ENCODE data around the gene MECR.

MECR gene

GRCh38 chr1:29164588-29164987, 66.1 kb downstream of the MECR start:
- 100% methylated on average over 1 of the region's 4 CpGs for WGBS (ENCODE audit: insufficient coverage)
- H3K36me3 ChIP-seq (ENCODE audit: control insufficient read depth in 4 of 4, insufficient read depth in 4 of 4, low read length in 3 of 4) = peaks cover 21 to 80% (median 43%) of the 10 kb centered on the region in 4 experiments
- H3K4me1 ChIP-seq (ENCODE audit: control extremely low read depth in 1 of 4, control insufficient read depth in 4 of 4, insufficient read depth in 4 of 4, low read length in 3 of 4) = no peaks in the 10 kb centered on the region
- H3K4me3 ChIP-seq (ENCODE audit: control insufficient read depth in 1 of 7, extremely low read depth in 1 of 7, insufficient read depth in 4 of 7, low read depth in 2 of 7, low read length in 6 of 7) = no peak overlapping the region
- H3K27me3 ChIP-seq (replicated peaks in 2 of 5; ENCODE audit: control insufficient read depth in 4 of 5, insufficient read depth in 5 of 5, low read length in 4 of 5) = no peaks in the 10 kb centered on the region
- no peak for DNase-seq
- no peaks in the 10 kb centered on the region for H3K9me3 ChIP-seq (ENCODE audit: control extremely low read depth in 1 of 5, control insufficient read depth in 4 of 5, insufficient read depth in 2 of 5, low read depth in 1 of 5, low read length in 4 of 5)
- ChIA-PET POLR2A (no interaction called here), CTCF (interaction anchor here (1.2 to 1.8 kb wide), 2 partner anchors 17 to 32 kb away, joined by 3 to 4 read pairs; partner anchors contain the start of gene SRSF4)
- H3K27ac ChIP-seq (ENCODE audit: insufficient read depth in 1 of 2, low read depth in 1 of 2, low read length in 2 of 2, poor library complexity in 1 of 2, severe bottlenecking in 2 of 2) = no peak overlapping the region

GRCh38 chr1:29162476-29163138, 68.1 kb downstream of the MECR start:
- 96% methylated on average over 8 of the region's 9 CpGs for WGBS (ENCODE audit: insufficient coverage)
- POLR2A ChIA-PET = no interaction called here
- peak overlapping the region in 1 of 2 experiments; percentile 30 for H3K27ac ChIP-seq (ENCODE audit: insufficient read depth in 1 of 2, low read depth in 1 of 2, low read length in 2 of 2, poor library complexity in 1 of 2, severe bottlenecking in 2 of 2)
- peaks cover 19 to 85% (median 55%) of the 10 kb centered on the region in 4 experiments for H3K36me3 ChIP-seq (ENCODE audit: control insufficient read depth in 4 of 4, insufficient read depth in 4 of 4, low read length in 3 of 4)
- no peak overlapping the region for H3K4me3 ChIP-seq (ENCODE audit: control insufficient read depth in 1 of 7, extremely low read depth in 1 of 7, insufficient read depth in 4 of 7, low read depth in 2 of 7, low read length in 6 of 7)
- no peak for DNase-seq
- no peaks in the 10 kb centered on the region for H3K9me3 ChIP-seq (ENCODE audit: control extremely low read depth in 1 of 5, control insufficient read depth in 4 of 5, insufficient read depth in 2 of 5, low read depth in 1 of 5, low read length in 4 of 5)
- no peaks in the 10 kb centered on the region for H3K27me3 ChIP-seq (replicated peaks in 2 of 5; ENCODE audit: control insufficient read depth in 4 of 5, insufficient read depth in 5 of 5, low read length in 4 of 5)
- H3K4me1 ChIP-seq (ENCODE audit: control extremely low read depth in 1 of 4, control insufficient read depth in 4 of 4, insufficient read depth in 4 of 4, low read length in 3 of 4) = no peaks in the 10 kb centered on the region
- CTCF ChIA-PET = interaction anchor here (0.8 to 1.8 kb wide), 3 partner anchors 16 to 34 kb away, joined by 3 to 4 read pairs (median 3); partner anchors contain the start of gene SRSF4

- peak overlapping the region in 1 of 2 experiments; percentile 30 for H3K27ac ChIP-seq (ENCODE audit: insufficient read depth in 1 of 2, low read depth in 1 of 2, low read length in 2 of 2, poor library complexity in 1 of 2, severe bottlenecking in 2 of 2)
- 100% methylated on average over 1 of the region's 4 CpGs for WGBS (ENCODE audit: insufficient coverage)
- DNase-seq = no peak
- no peaks in the 10 kb centered on the region for H3K27me3 ChIP-seq (replicated peaks in 2 of 5; ENCODE audit: control insufficient read depth in 4 of 5, insufficient read depth in 5 of 5, low read length in 4 of 5)
- H3K4me3 ChIP-seq (ENCODE audit: control insufficient read depth in 1 of 7, extremely low read depth in 1 of 7, insufficient read depth in 4 of 7, low read depth in 2 of 7, low read length in 6 of 7) = no peak overlapping the region
- no peaks in the 10 kb centered on the region for H3K4me1 ChIP-seq (ENCODE audit: control extremely low read depth in 1 of 4, control insufficient read depth in 4 of 4, insufficient read depth in 4 of 4, low read length in 3 of 4)
- peaks cover 20 to 88% (median 59%) of the 10 kb centered on the region in 4 experiments for H3K36me3 ChIP-seq (ENCODE audit: control insufficient read depth in 4 of 4, insufficient read depth in 4 of 4, low read length in 3 of 4)
- CTCF ChIA-PET = interaction anchor here (0.8 kb wide), 1 partner anchor 20 kb away, joined by 3 read pairs; the partner anchor contains the start of gene SRSF4
- POLR2A ChIA-PET = no interaction called here
- no peaks in the 10 kb centered on the region for H3K9me3 ChIP-seq (ENCODE audit: control extremely low read depth in 1 of 5, control insufficient read depth in 4 of 5, insufficient read depth in 2 of 5, low read depth in 1 of 5, low read length in 4 of 5)
These were observed 68.7 kb downstream of the MECR start for GRCh38 chr1:29162025-29162424.

GRCh38 chr1:29159773-29160172, 71.0 kb downstream of the MECR start:
- WGBS (ENCODE audit: insufficient coverage) = 92% methylated on average over 2 of the region's 3 CpGs

GRCh38 chr1:29157269-29157601, 73.5 kb downstream of the MECR start:
- POLR2A ChIA-PET = interaction anchor here (0.6 kb wide), 1 partner anchor 272 kb away, joined by 3 read pairs; no protein-coding TSS in a partner anchor
- CTCF ChIA-PET = interaction anchor here (1.7 kb wide), 1 partner anchor 41 kb away, joined by 4 read pairs; no protein-coding TSS in a partner anchor
- Histone ChIP-seq H3K27ac (ENCODE audit: insufficient read depth in 1 of 2, low read depth in 1 of 2, low read length in 2 of 2, poor library complexity in 1 of 2, severe bottlenecking in 2 of 2) (peak overlapping the region in 1 of 2 experiments; percentile 52), H3K4me3 (ENCODE audit: control insufficient read depth in 1 of 7, extremely low read depth in 1 of 7, insufficient read depth in 4 of 7, low read depth in 2 of 7, low read length in 6 of 7) (no peak overlapping the region), H3K9me3 (ENCODE audit: control extremely low read depth in 1 of 5, control insufficient read depth in 4 of 5, insufficient read depth in 2 of 5, low read depth in 1 of 5, low read length in 4 of 5) (no peaks in the 10 kb centered on the region), H3K4me1 (ENCODE audit: control extremely low read depth in 1 of 4, control insufficient read depth in 4 of 4, insufficient read depth in 4 of 4, low read length in 3 of 4) (no peaks in the 10 kb centered on the region), H3K27me3 (replicated peaks in 2 of 5; ENCODE audit: control insufficient read depth in 4 of 5, insufficient read depth in 5 of 5, low read length in 4 of 5) (no peaks in the 10 kb centered on the region), H3K36me3 (ENCODE audit: control insufficient read depth in 4 of 4, insufficient read depth in 4 of 4, low read length in 3 of 4) (peaks cover 6 to 87% (median 62%) of the 10 kb centered on the region in 4 experiments)
- DNase-seq = no peak
- 100% methylated on average over 3 of the region's 3 CpGs for WGBS (ENCODE audit: insufficient coverage)

More at GRCh38 chr1:29159773-29160172, 71.0 kb downstream of the MECR start:
- H3K27me3 ChIP-seq (replicated peaks in 2 of 5; ENCODE audit: control insufficient read depth in 4 of 5, insufficient read depth in 5 of 5, low read length in 4 of 5) = no peaks in the 10 kb centered on the region
- H3K4me1 ChIP-seq (ENCODE audit: control extremely low read depth in 1 of 4, control insufficient read depth in 4 of 4, insufficient read depth in 4 of 4, low read length in 3 of 4) = no peaks in the 10 kb centered on the region
- POLR2A ChIA-PET = interaction anchor here (0.5 kb wide), 1 partner anchor 16 kb away, joined by 3 read pairs; no protein-coding TSS in a partner anchor
- no peak overlapping the region for H3K4me3 ChIP-seq (ENCODE audit: control insufficient read depth in 1 of 7, extremely low read depth in 1 of 7, insufficient read depth in 4 of 7, low read depth in 2 of 7, low read length in 6 of 7)
- DNase-seq = no peak
- H3K36me3 ChIP-seq (ENCODE audit: control insufficient read depth in 4 of 4, insufficient read depth in 4 of 4, low read length in 3 of 4) = peaks cover 8 to 87% (median 52%) of the 10 kb centered on the region in 4 experiments
- H3K9me3 ChIP-seq (ENCODE audit: control extremely low read depth in 1 of 5, control insufficient read depth in 4 of 5, insufficient read depth in 2 of 5, low read depth in 1 of 5, low read length in 4 of 5) = no peaks in the 10 kb centered on the region
- CTCF ChIA-PET = interaction anchor here (0.7 to 1.7 kb wide), 2 partner anchors 35 to 43 kb away, joined by 4 to 8 read pairs; no protein-coding TSS in a partner anchor
- H3K27ac ChIP-seq (ENCODE audit: insufficient read depth in 1 of 2, low read depth in 1 of 2, low read length in 2 of 2, poor library complexity in 1 of 2, severe bottlenecking in 2 of 2) = no peak overlapping the region

- Histone ChIP-seq H3K36me3 (ENCODE audit: control insufficient read depth in 4 of 4, insufficient read depth in 4 of 4, low read length in 3 of 4) (peaks cover 6 to 84% (median 65%) of the 10 kb centered on the region in 4 experiments), H3K27ac (ENCODE audit: insufficient read depth in 1 of 2, low read depth in 1 of 2, low read length in 2 of 2, poor library complexity in 1 of 2, severe bottlenecking in 2 of 2) (peak overlapping the region in 1 of 2 experiments; percentile 81), H3K9me3 (ENCODE audit: control extremely low read depth in 1 of 5, control insufficient read depth in 4 of 5, insufficient read depth in 2 of 5, low read depth in 1 of 5, low read length in 4 of 5) (no peaks in the 10 kb centered on the region), H3K4me3 (ENCODE audit: control insufficient read depth in 1 of 7, extremely low read depth in 1 of 7, insufficient read depth in 4 of 7, low read depth in 2 of 7, low read length in 6 of 7) (no peak overlapping the region), H3K27me3 (replicated peaks in 2 of 5; ENCODE audit: control insufficient read depth in 4 of 5, insufficient read depth in 5 of 5, low read length in 4 of 5) (no peaks in the 10 kb centered on the region), H3K4me1 (ENCODE audit: control extremely low read depth in 1 of 4, control insufficient read depth in 4 of 4, insufficient read depth in 4 of 4, low read length in 3 of 4) (no peaks in the 10 kb centered on the region)
- 91% methylated on average over 10 of the region's 10 CpGs for WGBS (ENCODE audit: insufficient coverage)
- peak in 1 of 3 donors; percentile 39 for DNase-seq
- ChIA-PET CTCF (interaction anchor here (0.6 to 1.7 kb wide), 2 partner anchors 41 to 114 kb away, joined by 3 to 4 read pairs; no protein-coding TSS in a partner anchor), POLR2A (interaction anchor here (0.6 to 1.0 kb wide), 3 partner anchors 24 to 1706 kb away, joined by 3 to 4 read pairs (median 3); no protein-coding TSS in a partner anchor)
These were observed 74.0 kb downstream of the MECR start for GRCh38 chr1:29156543-29157268.

All from common myeloid progenitor, CD34-positive (primary cell).